DND-41 (cell line): ENCODE data around the gene G6PC3.
A peak's percentile ranks its signal among the peaks of the same experiment; 100 is the strongest.

ENCODE experiments used
- ATAC-seq: fragments of 200-7000 bp; cut with Tn5 transposase; 3 replicates; pipeline ENCODE4 v1.9.1; 2021; ENCODE audit warnings: low read depth; ENCODE audit not compliant: insufficient read depth
- DNase-seq: peaks from one replicate; pipeline ENCODE4 v3.0.0-alpha.2; 2020
- H2AFZ ChIP-seq: 2 replicates; pipeline ENCODE4 v1.6.0; 2012; ENCODE audit warnings: low read depth, low read length
- H3K27ac ChIP-seq: 2 replicates; pipeline ENCODE4 v1.5.1; 2012; ENCODE audit warnings: low read length, inconsistent platforms
- H3K27me3 ChIP-seq: fragments of 200-600 bp; sonication (generic); 2 replicates; pipeline ENCODE4 v1.6.0; 2012; ENCODE audit warnings: low read length, mild to moderate bottlenecking, inconsistent platforms; ENCODE audit not compliant: insufficient read depth, poor library complexity
- H3K36me3 ChIP-seq: 2 replicates; pipeline ENCODE4 v1.5.1; 2012; ENCODE audit warnings: low read length, inconsistent platforms; ENCODE audit not compliant: insufficient read depth
- H3K4me1 ChIP-seq: 2 replicates; pipeline ENCODE4 v1.5.1; 2012; ENCODE audit warnings: mild to moderate bottlenecking, low read length; ENCODE audit not compliant: insufficient read depth
- H3K4me2 ChIP-seq: 2 replicates; pipeline ENCODE4 v1.6.0; 2012; ENCODE audit warnings: mild to moderate bottlenecking, moderate library complexity, low read length, inconsistent platforms; ENCODE audit not compliant: insufficient read depth
- H3K4me3 ChIP-seq, 2 experiments: fragments of 200-600 bp in 1 of 2; shearing (Covaris generic) in 1 of 2; 2 replicates each; pipeline ENCODE4 v1.5.1; 2012 to 2016; ENCODE audit warnings: inconsistent platforms in 2 of 2, low read length in 2 of 2, mild to moderate bottlenecking in 2 of 2, low read depth in 1 of 2, moderate library complexity in 1 of 2
- H3K79me2 ChIP-seq: 2 replicates; pipeline ENCODE4 v1.6.0; 2012; ENCODE audit warnings: low read length, inconsistent platforms; ENCODE audit not compliant: insufficient read depth
- H3K9ac ChIP-seq: 2 replicates; pipeline ENCODE4 v1.6.0; 2012; ENCODE audit warnings: low read depth, mild to moderate bottlenecking, inconsistent platforms, low read length, moderate library complexity
- H3K9me3 ChIP-seq: 2 replicates; pipeline ENCODE4 v1.5.1; 2012; ENCODE audit warnings: low read length, moderate library complexity, mild to moderate bottlenecking, inconsistent platforms; ENCODE audit not compliant: insufficient read depth, severe bottlenecking
- H4K20me1 ChIP-seq: 2 replicates; pipeline ENCODE4 v1.6.0; 2012; ENCODE audit warnings: low read length; ENCODE audit not compliant: insufficient read depth
- EZH2 ChIP-seq: IDR thresholded peaks from 3 replicates; pipeline ENCODE4 v1.6.1; 2012; ENCODE audit warnings: borderline replicate concordance, low read depth, mild to moderate bottlenecking, moderate library complexity, low read length, inconsistent platforms; ENCODE audit not compliant: severe bottlenecking
- TF ChIP-seq, protein P1 (sequence below): IDR thresholded peaks from 2 replicates; pipeline ENCODE4 v1.5.1; 2012; ENCODE audit warnings: borderline replicate concordance, low read length, moderate library complexity, mild to moderate bottlenecking; ENCODE audit not compliant: poor library complexity, severe bottlenecking; ENCODE audit errors: extremely low read depth

G6PC3 gene

DNA sequence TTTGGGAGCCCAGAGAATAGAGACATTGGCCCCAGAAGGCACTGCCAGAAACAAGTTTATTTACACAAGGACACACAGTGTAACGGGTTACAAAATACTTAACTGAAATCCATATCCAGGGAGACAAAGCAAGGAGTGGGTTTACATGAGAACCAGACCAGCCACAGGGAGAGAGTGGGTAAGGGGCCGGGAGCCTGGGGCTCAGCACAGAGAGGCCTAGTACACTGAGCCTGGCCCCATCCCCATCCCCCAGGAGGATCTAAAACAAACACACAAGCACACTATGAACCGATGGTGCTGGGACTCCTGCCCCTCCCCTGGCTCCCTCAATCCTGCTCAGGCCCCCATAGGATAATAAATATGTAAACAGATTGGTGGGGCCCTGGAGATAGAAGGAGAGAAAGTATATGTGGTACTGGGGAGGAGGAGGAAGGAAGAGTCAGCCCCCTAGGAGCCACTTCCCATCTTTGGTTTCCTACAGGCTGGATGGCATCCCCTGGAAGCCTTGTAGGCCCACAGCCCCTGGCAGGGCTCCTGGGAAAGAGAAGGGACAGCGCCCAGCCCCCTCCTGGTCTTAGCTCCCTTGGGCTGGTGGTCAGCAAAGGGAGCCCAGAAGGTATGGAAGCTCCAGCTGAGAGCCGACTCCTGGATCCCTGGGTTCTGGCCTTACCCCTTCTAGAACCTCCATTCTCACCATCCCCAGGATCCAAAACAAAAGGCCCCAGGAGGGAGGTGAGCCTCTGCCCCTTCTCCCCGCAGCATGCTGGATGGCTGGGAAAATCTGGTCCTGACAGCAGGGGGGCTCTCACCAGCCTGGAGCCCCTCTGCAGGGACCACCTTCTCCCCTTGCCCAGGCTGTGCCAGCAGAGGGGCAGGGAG, 6.4 kb downstream of the G6PC3 start:
- no peaks in the 10 kb centered on the region for H3K27me3 ChIP-seq
- DNase-seq (no peak), ATAC-seq (no peak)
- H3K9me3 ChIP-seq = no peaks in the 10 kb centered on the region
- no peak overlapping the region for H3K27ac ChIP-seq
- H4K20me1 ChIP-seq = peaks cover 2% of the 10 kb centered on the region; the same call in 1 of the 2 replicates
- H3K36me3 ChIP-seq = peaks cover 42% of the 10 kb centered on the region
- no peak overlapping the region for H3K4me2 ChIP-seq
- H3K79me2 ChIP-seq = peaks cover 18% of the 10 kb centered on the region
- 0 out of 2 replicates have a peak overlapping the region, but pooled peaks have one; percentile 7 for H3K9ac ChIP-seq
- TF ChIP-seq EZH2 = no peak
- TF ChIP-seq, protein P1, sequence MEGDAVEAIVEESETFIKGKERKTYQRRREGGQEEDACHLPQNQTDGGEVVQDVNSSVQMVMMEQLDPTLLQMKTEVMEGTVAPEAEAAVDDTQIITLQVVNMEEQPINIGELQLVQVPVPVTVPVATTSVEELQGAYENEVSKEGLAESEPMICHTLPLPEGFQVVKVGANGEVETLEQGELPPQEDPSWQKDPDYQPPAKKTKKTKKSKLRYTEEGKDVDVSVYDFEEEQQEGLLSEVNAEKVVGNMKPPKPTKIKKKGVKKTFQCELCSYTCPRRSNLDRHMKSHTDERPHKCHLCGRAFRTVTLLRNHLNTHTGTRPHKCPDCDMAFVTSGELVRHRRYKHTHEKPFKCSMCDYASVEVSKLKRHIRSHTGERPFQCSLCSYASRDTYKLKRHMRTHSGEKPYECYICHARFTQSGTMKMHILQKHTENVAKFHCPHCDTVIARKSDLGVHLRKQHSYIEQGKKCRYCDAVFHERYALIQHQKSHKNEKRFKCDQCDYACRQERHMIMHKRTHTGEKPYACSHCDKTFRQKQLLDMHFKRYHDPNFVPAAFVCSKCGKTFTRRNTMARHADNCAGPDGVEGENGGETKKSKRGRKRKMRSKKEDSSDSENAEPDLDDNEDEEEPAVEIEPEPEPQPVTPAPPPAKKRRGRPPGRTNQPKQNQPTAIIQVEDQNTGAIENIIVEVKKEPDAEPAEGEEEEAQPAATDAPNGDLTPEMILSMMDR = no peak
- no peak overlapping the region for H2AFZ ChIP-seq
- H3K4me3 ChIP-seq = no peak overlapping the region
- peaks cover 11% of the 10 kb centered on the region for H3K4me1 ChIP-seq

GRCh38 chr17:44077595-44077909, 7.0 kb downstream of the G6PC3 start:
- no peaks in the 10 kb centered on the region for H3K9me3 ChIP-seq
- peaks cover 2% of the 10 kb centered on the region; the same call in 1 of the 2 replicates for H4K20me1 ChIP-seq
- H3K4me2 ChIP-seq = no peak overlapping the region
- 0 out of 2 replicates have a peak overlapping the region, but pooled peaks have one; percentile 7 for H3K9ac ChIP-seq
- no peak for DNase-seq
- H3K4me1 ChIP-seq = peaks cover 7% of the 10 kb centered on the region; the same call in 1 of the 2 replicates
- H3K36me3 ChIP-seq = peaks cover 42% of the 10 kb centered on the region
- H3K79me2 ChIP-seq = peaks cover 12% of the 10 kb centered on the region
- no peak overlapping the region for H2AFZ ChIP-seq
- no peak for TF ChIP-seq EZH2
- TF ChIP-seq, protein P1 = no peak
- H3K27ac ChIP-seq = no peak overlapping the region
- ATAC-seq = no peak
- no peaks in the 10 kb centered on the region for H3K27me3 ChIP-seq
- H3K4me3 ChIP-seq = no peak overlapping the region

GRCh38 chr17:44078412-44078811, 7.9 kb downstream of the G6PC3 start:
- Histone ChIP-seq H3K27ac (no peak overlapping the region), H3K4me2 (no peak overlapping the region), H3K36me3 (peaks cover 38% of the 10 kb centered on the region), H2AFZ (no peak overlapping the region), H3K9ac (no peak overlapping the region), H3K79me2 (peaks cover 5% of the 10 kb centered on the region; the same call in 1 of the 2 replicates), H3K4me3 (no peak overlapping the region), H3K4me1 (no peaks in the 10 kb centered on the region), H4K20me1 (peaks cover 2% of the 10 kb centered on the region; the same call in 1 of the 2 replicates), H3K27me3 (no peaks in the 10 kb centered on the region), H3K9me3 (no peaks in the 10 kb centered on the region)
- ATAC-seq (peak; percentile 39; the same call in 2 of the 3 replicates), DNase-seq (no peak)
- TF ChIP-seq EZH2 = no peak
- TF ChIP-seq, protein P1 = no peak
